HG02870 (cell line): ENCODE results near the gene BPIFB4.

Experiments
- ATAC-seq: cut with Tn5 transposase; IDR thresholded peaks from one replicate; pipeline ENCODE4 v1.9.1; 2021; ENCODE audit warnings: mild to moderate bottlenecking, moderate library complexity; ENCODE audit not compliant: unreplicated experiment

The BPIFB4 gene

GRCh38 chr20:33154252-33154651 is 74.8 kb downstream of the BPIFB4 start:
- no peak for ATAC-seq

GRCh38 chr20:33158637-33159385 is 79.4 kb downstream of the BPIFB4 start:
- no peak for ATAC-seq

GRCh38 chr20:33159713-33160112 is 80.3 kb downstream of the BPIFB4 start:
- ATAC-seq, result no peak

- no peak for ATAC-seq
Observed at GRCh38 chr20:33160681-33161080, 81.2 kb downstream of the BPIFB4 start.
